SIG-M5 treated with dmso at 0.1 percent for 504 hours (cell line): ENCODE data around the gene ADGRG3.
A peak's percentile ranks its signal among the peaks of the same experiment; 100 is the strongest.

Experiments
- DNase-seq: peaks from one replicate; lab custom pipeline; 2025; ENCODE audit not compliant: unreplicated experiment; lab: John Stamatoyannopoulos, UW

Gene ADGRG3

DNA sequence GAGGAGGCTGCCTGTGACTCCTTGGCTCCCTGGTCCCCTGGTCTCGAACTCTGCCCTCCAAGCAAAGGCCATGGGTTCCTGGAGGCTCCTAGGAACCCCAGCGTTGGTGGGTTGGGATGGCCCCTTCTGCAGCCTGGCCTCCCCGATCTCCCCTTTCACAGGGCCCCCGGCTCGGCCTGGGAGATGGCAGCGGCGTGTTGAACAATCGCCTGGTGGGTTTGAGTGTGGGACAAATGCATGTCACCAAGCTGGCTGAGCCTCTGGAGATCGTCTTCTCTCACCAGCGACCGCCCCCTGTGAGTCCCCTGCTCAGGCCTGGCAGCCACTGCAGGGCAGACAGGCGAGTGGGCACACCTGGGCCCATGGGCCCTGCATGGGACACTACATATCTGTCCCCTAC is 10.9 kb downstream of the ADGRG3 start:
- DNase-seq = no peak

GRCh38 chr16:57679767-57680482 is 11.8 kb downstream of the ADGRG3 start:
- no peak for DNase-seq

DNA sequence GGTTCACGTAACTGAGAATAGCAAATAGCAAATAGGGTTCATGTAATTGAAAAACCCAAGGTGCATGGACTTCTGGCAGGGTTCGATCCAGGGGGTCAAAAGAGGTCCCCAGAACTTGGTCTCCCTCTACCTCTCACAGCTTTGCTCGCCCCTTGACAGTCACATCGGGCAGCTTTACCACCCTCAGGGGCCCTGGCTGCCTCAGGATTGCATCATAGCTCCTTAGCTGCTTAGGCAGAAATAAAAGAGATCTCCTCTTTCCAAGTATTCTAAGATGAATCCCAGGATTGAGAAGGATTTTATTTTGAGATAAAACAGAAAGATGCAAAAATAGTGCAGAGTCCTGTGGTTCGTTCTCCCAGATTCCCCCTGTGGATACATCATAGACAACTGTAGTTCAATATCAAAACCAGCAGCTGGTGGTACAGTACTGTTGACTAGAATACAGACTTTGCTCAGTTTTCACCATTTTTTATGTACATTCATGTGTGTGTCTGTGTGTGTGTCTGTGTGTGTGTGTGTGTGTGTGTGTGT is 12.8 kb downstream of the ADGRG3 start:
- DNase-seq = peak; percentile 15

DNA sequence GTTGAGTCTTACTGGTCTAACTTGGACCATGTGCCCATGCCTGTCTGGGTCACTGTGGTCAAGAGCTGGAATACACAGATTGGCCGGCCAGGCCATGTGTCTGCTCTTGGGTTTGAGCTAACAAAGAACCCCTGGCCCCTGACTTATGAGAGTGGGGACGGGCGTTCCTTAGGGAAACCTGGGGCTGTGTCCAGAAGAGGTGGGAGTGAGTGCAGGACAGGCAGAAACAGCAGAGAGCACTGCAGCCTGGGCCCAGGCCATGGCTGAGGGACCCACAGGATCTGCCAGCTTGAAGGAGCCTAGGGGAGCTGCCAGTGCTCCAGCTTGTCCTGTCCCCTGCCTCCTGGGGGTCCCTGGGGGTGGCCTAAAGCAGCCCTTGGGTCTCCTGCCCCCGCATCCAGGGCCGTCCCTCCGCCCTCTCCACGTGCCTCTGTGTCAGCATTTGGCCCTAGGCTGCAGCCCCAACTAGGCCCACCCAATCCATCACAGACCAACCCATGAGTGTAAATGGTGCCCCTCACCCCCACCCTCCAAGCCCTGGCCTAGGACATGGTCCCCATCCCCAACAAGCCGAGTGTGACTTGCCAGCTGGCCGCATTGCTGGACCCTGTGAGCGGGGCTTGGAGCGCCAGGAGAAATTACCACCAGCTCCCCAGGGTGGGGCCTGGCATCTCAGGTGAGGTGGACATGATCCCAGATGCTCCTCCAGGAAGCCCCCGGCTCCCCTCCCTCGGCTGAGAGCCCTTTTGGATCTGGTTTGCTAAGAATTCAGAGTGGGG is 14.0 kb downstream of the ADGRG3 start:
- DNase-seq = no peak

DNA sequence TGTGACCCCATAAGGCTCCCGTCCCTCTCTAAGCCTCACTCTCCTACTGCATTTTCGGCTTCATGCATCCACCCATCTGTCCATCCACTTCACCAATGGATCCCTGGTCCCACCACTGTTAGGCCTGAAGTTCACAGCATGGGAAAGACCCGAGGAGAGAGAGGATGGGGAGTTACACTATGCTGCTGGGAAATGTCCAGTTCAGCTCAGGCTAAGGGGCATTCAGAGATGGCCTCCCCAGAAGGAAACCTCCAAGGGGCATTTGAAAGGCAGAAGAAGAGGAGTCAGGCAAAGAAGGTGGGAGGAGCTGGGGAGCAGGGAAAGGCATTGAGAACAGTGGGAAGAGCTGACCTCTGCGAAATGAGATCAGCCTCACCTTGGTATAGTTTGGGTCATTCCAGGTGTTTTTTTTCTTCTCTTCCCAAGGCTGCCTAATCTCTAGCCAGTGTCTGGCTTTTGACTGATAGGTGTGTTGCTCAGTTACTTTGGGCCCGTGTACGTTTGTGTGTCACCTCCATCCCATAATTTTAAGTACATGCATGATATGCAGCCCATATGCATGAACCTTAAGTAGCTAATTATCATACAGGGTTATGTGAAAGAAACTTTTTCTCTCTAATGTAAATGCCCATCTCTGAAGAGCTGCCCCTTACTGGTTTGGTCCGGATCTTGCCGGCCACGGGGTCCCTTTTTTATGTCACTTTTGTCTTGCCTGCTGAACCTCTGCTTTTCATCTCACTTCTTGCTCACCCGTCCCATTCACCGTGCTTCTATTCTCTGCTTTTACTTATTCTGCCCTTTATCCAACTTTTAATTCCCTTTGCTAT is 14.9 kb downstream of the ADGRG3 start:
- no peak for DNase-seq

- DNase-seq = no peak
Measured at GRCh38 chr16:57683636-57684545, 15.8 kb downstream of the ADGRG3 start.

DNA sequence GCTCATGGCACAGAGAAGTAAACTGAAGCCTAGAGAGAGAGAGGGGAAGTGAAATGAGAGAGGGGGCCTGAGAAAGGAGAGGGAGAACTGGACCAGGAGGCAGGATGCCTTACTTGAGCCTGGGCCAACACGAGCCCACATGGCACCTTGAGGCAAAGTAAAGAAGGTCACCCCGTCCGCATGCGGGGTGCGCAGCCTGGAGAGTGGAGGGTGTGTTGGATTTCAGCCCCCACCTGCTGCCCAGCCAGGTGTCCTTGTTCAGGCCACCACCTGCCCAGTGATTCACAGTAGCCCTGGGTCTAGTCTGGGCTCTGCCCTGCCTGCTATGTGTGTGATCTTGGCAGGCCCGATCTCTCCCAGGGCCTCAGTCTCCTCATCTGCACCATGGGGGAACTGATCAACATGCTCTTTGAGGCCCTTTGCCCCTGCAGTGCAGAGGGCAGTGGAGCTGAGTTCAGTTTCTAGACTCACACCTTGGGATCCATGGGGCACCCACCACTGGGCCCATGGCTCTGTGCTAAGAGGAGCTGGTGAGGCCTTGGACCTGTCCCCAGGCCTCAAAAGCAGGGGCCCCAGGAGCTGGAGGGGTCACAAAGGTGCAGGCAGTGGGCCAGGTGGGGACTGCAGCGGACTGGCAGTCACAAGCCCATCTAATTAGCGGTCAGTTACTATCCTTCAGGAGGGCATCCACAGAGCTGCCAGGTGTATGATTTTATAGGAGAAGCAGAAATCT is 16.7 kb downstream of the ADGRG3 start:
- no peak for DNase-seq

GRCh38 chr16:57685633-57686032 is 17.5 kb downstream of the ADGRG3 start:
- DNase-seq = no peak

DNA sequence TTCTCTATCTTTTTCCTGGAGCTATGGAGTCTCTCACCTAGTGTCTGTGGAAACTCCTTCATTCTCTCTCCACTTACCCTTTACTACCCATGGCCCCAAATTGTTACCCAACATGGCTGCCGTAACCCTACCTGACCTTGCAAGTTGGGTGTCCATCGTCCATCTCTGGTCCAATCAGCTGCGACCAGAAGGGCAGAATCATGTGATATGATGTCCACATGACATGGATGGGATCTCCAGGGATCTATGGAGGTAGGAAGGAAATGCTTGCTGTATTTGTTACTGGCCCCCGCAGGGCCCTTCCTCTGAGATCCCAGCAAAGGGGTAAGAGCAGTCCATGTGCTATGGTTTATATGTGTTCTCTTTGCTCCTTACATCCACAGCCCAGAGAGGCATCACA is 18.5 kb downstream of the ADGRG3 start:
- DNase-seq = no peak

DNA sequence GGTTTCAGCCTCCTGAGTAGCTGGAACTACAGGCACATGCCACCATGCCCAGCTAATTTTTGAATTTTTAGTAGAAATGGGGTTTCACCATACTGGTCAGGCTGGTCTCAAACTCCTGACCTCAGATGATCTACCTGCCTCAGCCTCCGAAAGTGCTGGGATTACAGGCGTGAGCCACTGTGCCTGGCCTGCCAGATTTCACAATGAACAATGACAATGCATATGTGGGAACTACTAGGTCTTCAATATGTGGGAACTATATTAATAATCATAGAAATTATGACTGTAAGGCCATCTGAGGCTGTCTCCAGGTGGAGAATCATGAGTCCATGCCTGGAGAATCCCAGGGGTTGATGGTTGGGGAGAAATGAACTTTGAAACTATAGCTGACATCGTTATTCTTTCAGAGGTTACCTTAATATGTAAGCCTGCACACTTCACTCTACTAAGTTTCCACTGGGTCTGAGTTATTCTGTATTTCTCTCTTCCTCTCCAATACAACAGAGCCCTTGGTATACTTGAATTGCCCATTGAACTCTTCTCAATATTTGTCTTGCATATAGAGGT is 19.3 kb downstream of the ADGRG3 start:
- no peak for DNase-seq

GRCh38 chr16:57688487-57688986 is 20.4 kb downstream of the ADGRG3 start:
- DNase-seq = no peak

GRCh38 chr16:57688987-57689761 is 21.1 kb downstream of the ADGRG3 start:
- no peak for DNase-seq

GRCh38 chr16:57689762-57690558 is 21.9 kb downstream of the ADGRG3 start:
- DNase-seq = peak; percentile 87

- DNase-seq = no peak
Measured at GRCh38 chr16:57690782-57691471, 22.8 kb downstream of the ADGRG3 start.

- DNase-seq = no peak
Measured at GRCh38 chr16:57692636-57693035, 24.5 kb downstream of the ADGRG3 start.

GRCh38 chr16:57693550-57693949 is 25.4 kb downstream of the ADGRG3 start:
- DNase-seq = no peak

GRCh38 chr16:57694231-57694724 is 26.2 kb downstream of the ADGRG3 start:
- DNase-seq = no peak
